GM21423 (cell line): ENCODE data around the gene CSNK1A1.

ENCODE experiments used
- ATAC-seq: cut with Tn5 transposase; IDR thresholded peaks from one replicate; pipeline ENCODE4 v1.9.1; 2021; ENCODE audit warnings: mild to moderate bottlenecking, moderate library complexity; ENCODE audit not compliant: unreplicated experiment

CSNK1A1 gene

DNA sequence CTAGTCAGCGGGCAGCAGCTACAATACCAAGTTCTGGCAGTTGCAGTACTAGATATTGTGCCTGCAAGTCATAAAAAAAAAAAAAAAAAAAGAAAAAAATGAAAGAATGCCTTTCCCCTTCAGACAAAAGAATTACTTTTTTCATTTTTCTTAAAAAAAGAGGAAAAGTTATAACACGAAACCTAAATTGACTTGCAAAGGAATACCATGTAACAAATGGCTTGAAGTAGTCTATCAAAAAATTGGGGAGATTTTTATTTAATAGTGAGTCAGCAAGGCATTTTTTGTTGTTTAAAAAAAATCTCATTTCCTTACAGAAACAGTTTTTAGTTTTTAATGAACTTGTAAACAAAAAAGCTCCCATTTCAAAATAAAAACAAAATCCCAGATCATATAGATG, 55.6 kb downstream of the CSNK1A1 start:
- no peak for ATAC-seq

DNA sequence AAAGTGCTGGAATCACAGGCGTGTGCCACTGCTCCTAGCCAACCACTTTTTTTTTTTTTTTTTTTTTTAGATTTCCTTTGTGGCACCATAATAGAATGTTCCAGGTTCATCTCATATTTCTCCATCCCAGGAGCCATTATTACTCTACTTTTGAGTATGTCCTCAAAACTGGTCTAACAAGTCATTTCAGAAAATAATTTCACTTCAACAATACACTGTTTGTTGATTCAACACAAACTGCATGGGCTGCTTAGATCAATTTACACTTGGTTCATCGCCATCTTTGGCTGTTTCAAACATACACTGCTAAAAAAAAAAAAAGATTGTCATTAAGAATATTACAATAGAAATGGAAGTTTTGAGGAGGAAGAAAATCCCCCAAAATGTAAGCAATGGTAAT, 57.9 kb downstream of the CSNK1A1 start:
- ATAC-seq: no peak

DNA sequence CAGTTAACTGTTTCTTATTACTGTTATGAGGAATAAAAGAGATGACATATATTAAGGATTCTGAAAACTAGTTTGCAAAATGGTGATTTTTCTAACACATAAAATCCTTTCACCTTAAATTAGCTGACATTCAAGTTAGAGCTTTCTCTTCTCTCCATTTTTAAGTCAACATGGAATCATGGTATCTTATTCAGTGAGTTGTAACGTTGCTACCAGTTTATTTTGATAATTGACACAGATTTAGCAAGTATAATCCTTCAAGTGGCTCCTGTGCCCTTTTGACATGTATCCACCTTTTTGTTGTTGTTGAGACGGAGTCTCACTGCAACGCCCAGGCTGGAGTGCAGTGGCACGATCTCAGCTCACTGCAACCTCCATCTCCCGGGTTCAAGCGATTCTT, 58.5 kb downstream of the CSNK1A1 start:
- ATAC-seq: no peak

DNA sequence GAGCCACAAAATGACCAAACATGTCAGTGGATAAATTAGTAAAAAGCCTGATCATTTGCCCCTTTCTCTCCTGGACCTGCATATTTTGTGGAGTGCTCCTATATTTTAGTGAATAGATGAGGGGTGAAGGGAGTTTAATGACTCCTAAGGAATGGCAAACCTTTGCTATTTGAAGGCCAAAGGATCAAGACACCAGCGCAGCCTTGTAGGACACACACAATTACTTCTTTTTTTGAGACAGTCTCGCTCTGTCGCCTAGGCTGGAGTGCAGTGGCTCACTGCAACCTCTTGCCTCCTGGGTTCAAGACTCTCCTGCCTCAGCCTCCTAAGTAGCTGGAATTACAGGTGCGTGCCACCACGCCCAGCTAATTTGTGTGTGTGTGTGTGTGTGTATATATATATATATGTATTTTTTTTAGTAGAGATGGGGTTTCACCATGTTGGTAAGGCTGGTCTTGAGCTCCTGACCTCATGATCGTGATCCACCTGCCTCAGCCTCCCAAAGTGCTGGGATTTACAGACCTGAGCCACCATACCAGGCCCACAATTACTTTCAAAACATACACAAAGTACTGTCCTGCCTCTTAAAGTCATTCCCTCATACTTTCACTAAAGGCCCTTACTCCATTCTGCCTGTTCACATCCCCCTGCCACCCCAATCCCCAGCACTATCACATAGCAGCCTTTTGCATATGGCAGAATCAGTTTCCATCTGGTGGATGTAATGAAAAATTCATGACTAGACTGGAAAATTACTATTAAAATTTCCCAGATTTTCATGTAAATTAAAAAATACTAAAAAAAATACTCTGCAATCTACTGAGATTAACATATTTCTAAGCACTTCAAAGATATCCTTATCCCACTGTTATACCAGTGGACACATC, 60.4 kb downstream of the CSNK1A1 start:
- no peak for ATAC-seq

DNA sequence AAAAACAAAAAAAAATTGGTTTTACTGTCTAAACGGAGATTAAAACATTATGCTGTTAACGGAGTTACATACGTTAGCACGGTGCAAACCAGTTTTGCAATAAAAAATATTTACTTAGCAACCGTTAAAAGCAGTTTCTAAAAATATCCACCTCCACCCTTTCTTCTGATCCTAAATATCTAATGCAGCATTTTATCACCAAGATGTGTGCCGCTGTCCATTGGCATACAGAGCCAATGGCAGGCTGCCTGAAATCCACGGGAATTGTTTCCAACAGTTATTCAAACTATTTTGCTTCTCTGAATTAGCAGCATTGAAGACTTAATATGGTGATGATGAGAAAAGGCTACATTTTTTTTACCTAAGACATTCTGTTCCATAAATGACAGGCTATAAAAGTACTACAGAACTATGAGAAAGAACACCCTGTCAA, 61.6 kb downstream of the CSNK1A1 start:
- no peak for ATAC-seq

DNA sequence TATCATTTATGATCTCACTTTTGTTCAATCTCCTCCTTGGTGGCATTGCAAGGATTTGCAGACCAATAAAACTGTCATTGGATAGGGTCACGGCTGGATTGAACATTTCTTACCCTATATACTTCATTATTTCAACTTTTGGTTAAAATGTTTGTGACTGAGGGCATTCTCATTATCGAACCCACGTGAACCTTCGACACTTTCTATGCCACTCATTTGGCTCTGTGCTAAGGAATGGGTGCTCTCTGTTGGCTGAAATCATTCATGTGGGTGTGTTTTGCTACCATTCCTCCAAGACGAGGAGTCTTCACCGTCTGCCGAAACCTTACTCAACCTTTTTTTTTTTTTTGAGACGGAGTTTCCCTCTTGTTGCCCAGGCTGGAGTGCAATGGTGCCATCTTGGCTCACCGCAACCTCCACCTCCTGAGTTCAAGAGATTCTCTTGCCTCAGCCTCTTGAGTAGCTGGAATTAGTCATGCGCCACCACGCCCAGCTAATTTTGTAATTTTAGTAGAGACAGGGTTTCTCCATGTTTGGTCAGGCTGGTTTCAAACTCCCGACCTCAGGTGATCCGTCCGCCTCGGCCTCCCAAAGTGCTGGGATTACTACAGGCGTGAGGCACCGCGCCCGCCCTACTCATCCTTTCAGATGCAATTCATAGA, 62.5 kb downstream of the CSNK1A1 start:
- ATAC-seq: no peak

DNA sequence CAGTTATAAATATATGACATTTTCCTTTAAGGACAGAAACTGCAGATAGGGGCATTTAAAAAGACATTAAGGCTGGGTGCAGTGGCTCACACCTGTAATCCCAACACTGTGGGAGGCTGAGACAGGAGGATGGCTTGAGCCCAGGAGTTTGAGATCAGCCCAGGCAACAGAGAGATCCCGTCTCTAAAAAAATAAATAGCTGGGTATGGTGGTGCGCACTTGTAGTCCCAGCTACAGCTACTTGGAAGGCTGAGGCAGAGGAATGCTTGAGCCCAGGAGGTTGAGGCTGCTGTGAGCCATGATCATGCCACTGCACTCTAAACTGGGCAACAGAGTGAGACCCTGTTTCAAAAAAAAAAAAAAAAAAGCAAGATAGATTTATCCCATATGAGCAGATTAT, 63.6 kb downstream of the CSNK1A1 start:
- no peak for ATAC-seq

DNA sequence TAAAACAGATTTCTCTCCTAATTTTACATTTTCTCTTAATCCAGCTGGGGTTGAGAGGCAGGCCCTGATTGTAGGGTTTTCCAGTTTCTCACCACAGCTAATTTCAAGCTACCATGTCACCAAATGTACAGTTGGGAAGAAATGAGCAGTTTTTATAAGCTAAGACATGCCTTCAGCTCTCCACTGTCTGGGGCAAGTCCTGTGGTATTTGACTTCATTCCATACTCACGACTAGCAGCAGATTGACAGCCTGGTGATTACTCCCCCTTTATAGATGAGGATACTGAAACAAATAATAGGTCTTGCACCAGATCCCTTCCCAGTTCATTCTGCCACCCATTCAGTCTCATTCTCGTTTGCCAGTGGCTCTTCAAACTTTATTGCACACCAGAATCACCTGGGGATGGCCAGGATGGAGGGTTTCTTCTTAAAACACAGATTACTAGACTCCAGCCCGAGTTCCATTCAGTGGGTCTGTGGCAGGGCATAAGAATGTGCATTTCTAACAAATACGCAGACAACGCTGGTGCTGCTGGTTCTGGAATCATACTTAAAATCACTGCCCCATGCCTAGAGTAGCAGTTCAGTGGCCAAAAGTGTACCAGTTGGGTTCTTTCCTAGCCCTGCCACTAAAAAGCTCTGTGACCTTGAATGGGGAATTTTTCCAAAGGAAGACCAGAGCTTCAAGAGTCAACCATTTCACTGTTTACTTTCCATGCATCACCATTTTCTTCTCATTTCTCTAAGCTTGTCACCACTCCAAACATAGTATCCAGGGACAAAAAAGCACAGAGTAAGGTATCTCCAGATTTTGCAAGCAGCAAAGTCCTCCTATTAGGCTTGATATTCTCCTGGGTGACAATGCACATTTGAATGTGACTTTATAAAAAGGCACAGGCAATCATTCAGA, 64.3 kb downstream of the CSNK1A1 start:
- ATAC-seq: no peak

DNA sequence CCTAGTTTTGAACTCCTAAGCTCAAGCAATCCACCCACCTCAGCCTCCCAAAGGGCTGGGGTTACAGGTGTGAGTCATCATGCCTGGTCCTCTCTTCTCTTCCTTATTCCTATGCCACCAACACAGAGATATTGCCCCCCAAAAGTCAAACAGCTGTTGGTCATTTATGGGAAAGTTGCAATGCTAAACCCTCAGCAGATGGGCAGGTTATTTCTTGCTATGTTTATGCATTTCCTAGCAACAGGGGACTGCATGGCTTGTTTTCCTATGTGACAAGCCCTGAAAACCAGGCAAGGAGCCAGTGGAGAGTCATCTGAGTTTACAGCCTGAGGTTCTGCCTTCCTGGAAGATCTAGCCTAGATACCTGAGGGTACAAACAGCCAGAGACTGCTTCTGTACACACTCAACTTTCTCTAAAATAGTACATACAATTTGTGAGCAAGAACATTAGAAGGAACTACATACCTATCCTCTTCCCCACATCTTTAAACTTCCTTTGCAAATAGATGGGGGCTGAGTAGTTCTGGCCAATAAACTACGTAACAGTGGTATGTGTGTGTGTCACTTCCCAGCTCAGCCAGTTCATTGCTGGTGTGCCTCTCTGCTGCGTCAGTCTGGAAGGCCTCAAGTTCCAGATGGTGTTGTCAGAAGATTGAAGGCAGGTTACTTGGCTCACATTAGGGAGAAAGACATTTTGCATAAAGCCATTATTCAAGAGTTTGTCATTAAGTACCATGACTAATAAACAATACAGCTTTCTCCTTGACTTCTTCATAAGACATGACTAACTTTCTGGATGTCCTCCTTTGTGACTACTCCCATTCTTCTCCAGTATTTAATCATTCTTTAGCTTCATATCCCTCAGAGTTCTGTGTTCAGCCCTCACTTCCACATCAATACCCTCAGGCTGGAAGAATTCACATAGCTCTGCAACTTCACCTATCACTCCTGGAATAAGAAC, 65.3 kb downstream of the CSNK1A1 start:
- ATAC-seq: no peak

DNA sequence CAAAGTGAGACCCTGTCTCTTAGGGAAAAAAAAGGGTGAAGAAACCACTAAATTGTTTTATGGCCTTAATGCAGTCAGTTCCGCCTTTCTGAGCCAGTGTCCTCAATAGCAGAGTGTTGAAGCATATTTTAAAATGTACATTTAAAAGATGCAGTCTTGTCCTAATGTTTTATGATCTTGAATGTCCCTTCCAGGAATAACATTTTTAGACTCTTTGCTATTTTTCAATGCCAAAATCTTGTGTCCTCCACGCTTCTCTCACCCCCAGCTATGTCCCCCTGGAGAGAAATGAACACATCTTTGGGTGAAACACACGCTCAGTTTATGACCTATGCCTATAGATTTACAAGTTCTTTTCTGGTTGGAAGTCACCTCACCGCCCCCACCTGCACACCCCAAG, 69.8 kb downstream of the CSNK1A1 start:
- ATAC-seq: no peak

DNA sequence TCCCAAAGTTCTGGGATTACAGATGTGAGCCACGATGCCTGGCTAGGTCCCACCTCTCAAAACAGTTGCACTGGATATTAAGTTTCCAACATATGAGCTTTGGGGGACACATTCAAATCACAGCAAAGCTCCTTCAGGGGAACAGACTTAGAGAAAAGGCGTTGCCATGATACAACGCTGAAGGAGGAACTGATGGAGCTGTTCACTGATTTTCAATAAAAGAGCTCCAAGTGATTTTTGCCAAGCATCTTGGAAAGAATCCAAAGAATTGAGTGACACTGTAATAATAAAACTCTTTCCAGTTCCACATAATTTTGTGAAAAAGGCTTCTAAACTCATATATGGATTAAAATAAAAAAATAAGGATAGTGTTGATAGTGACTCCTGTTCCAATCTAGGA, 72.5 kb downstream of the CSNK1A1 start:
- ATAC-seq: no peak

DNA sequence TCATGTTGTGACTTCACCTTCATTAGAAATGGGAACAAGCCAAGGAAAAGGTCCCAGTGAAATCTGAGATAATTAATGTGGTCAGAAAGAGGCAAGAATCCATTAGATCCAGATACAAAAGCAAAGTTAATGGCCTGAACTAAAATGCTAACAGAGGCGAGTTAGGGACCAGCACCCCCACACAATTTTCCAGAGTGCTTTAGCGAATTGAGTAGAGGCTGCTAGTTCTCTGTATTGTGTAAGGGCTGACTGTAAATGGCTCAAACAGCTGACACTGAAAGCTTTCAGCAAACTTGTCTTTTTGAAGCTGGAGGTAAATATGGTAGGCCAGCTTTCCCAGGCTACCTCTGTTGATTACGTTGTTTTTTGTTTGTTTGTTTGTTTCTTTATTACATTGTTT, 75.5 kb downstream of the CSNK1A1 start:
- no peak for ATAC-seq

DNA sequence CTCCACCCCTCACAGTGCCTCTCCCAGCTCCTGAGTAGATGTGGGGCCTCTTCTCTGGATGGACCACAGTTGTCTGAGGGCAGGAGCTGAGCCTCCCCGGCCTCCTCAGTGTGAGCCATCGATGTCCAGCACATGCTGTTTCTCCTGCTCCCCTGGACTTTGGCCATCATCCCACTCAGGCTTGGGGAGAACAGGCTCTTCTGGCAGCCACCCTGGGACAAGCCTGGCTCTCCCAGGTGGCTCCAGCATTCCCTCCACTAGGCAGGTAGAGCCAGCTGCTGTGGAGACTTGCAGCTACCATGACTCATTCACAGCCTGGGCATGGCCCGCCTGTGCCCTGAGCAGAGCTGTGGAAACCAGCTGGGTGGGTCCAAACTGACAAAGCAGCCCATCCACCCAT, 77.0 kb downstream of the CSNK1A1 start:
- no peak for ATAC-seq

DNA sequence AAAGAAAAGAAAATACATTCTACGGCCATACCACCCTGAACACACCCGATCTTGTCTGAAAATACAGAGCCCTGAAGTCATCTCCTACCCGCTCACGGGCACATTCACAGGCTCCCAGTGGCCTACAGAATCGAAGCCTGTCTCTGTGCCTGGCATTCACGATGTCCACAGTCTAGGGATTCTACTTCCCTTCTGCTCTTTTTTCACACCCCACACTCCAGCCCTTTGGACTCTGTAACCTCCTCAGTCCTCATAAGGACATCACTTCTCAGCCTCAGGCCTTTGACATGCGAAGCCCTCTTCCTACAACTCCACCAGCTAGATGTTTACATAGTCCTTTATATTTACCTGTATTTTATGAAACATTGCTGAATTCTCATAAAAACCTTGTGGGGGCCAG, 77.8 kb downstream of the CSNK1A1 start:
- no peak for ATAC-seq

DNA sequence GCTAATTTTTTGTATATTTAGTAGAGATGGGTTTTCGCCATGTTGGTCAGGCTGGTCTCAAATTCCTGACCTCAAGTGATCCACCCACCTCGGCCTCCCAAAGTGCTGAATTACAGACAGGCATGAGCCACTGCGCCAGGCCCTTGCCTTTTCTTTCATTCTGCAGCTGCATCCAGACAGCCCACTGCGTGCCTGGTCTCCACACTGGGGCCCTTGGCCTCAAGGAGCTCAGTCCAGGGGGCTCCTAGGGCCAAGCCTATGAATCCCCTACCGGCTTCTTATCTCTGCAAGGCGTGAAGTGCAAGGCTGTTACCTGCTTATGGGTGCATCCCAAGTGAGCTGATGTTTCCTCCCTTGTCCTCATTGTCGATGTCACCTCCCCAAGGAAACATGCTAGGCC, 78.8 kb downstream of the CSNK1A1 start:
- no peak for ATAC-seq

DNA sequence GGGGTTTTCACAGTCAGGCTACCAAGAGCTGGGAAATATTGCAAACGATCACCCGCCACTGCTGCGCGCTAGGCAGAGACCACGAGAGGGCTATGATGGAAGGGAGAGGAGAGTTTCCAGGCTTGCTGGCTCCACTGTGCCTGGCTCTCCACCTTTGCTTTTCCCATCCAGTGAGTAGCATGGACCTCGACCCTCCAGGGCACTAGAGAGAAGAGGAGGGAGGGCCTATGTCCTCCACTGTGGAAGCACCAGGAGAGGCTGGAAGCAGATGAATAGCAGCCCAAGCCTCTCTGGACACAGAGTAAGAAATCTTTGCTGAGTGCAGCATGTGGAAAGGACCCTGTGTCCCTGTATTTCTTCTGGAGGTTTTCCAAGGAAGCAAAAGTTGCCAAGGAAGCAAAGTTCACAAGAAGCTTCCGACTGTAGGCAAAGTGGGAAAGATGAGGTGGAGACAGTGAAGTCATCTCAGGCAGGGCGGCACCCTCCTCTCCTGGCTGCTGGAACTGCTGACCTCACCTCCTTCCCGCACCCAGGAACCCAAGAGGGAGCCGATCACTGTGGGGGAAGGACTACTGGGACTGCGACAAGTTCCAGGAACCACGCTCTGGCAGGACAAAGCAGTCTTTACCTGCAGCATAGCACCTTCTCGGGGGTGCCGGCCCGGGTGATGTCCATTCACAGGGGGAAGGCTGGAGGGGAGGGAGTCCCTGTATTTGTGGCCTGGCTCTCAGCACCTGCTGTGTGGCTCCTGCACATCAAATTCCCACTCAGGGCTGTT, 79.6 kb downstream of the CSNK1A1 start:
- ATAC-seq: no peak

DNA sequence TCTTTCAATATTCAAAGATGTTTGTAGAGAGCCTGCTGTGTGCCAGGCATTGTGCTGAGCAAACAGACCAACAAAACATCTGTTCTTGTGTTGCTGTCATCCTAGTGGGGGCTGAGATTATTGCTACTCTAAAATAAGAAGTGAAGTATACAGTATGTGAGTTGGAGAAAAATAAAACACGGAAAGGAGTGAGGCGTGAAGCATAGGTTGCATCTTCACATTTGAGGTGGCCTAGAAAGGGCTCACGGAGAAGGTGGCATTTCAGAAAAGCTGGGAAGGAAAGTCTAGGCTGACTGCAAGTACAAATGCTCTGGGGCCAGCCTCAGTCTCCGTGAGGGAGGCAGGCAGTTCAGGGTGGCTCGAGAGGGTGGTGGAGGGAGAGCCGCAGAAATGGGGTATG, 80.3 kb downstream of the CSNK1A1 start:
- ATAC-seq: no peak

DNA sequence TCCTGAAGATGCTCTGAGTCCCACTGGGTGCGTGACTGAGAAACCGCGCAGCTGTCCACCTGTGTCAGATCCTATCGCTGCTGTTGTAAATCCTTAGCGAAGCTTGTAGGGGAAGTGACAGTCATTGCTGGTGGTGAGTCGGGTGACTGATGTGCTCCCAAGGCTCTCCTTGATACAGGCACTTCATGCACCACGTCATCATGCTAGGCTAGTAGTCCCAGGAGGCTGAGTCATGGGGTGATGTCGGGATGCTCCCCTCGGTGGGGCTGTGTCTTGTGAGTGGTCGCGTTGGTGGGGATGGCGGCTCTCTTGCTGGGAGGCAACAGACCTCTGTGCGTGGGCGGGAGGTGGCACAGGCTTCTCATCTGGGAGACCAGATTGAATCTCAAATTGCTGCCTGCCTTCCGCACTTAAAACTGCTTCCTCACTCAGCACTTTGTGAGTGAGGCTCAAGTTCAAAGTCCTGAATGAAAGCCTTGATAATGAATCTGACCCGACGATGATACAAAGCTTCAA, 84.7 kb downstream of the CSNK1A1 start:
- no peak for ATAC-seq

DNA sequence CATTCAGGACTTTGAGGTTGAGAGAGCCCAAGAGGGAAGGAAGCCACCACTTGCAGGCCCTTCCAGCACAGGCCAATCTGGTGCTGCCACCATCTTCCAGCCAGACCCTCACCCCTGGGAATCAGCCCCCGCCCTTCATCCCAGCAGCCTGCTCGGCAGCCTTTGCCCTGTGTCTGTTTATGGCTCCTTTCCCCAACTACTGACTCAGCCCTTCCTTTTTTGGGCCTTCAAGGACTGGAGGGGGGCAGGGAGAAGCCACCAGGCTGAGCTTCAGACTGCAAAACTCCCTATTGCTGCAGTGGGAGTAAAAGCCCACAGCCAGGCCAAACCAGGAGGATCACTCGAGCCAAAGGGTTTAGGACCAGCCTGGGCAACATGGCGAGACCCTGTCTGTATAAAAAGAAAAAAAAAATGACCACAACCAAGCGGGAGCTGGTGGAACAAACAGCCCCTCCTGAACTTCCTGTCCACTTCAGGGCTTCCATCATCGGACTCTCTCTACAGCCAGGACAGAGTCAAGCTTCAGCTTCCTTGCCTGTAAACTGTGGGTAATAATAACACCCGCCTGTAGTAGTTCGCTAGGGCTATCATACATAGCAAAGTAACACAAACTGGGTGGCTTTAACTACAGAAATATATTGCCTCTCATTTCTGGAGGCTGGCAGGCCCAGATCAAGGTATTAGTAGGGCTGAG, 86.3 kb downstream of the CSNK1A1 start:
- ATAC-seq: no peak
